T-helper 9 cell (primary cell): ENCODE results near the gene HSPA5.

Experiments
- DNase-seq: peaks from one replicate; pipeline ENCODE4 v3.0.0-alpha.2; 2020

The HSPA5 gene

DNA sequence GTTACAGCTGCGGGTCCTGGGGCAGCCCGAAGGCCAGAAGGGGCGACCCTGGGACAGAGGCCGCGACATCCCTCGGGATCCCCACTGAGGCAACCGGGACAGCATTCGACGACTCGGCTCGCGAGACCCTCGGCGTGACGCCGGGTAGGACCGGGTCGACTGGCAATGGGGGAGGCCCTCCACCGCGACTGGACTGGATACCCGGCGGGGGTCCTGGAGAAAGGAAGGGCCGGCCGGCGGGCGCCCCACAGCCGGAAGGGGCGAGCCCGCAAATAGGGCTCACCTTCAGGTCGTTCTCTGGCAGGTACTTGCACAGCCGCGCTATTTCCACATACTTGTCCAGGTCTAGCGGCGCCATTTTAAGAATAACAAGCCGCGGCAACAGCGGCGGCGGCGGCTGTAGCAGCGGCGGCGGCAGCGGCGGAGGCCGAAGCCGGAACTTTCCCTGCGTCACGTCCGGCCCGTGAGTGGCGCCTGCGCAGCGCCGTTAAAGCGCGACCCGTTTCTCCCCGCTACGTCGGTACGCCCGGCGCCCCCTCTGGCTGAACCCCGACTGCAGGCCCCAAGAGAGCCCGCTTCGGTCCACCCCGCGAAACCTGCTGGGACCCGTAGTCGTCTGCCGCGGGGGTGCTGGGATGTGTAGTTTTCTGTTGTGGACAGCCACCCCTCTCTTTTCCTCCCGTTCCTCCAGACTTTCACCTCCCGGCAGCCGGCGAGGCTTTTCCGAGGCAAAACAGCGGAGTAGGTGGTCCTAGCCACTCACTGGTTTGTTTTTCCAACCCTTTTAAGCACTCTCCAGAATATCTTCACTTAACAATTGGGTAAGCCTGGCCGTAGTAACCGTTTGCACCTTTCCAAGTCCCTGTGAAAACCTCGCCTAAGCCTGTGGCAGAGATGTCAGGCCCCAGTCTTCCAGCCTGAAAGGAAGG, 51.5 kb downstream of the HSPA5 start, which contains the start of gene PPP6C:
Gene PPP6C (minus strand): TSS at position 443 of the 929 bp plus-strand sequence. CDS start 85 bp downstream, at position 358.
- DNase-seq = peak; percentile 96

DNA sequence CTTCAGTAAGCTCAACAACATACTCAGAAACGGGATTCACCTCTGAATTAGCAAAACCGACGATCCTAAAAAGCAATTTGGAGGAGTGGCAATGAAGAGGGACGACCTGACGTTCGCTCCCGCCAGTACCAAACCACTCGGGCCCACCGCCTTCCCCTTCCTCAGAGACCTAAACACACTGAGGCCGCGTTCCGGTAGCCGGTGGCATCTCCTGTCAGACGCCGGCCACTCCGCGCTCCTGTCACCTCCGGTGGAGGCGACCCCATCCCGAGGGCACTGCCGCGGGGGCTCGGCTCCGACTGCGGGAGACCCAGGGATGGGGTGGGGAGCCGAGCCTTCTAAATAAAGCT, 52.2 kb downstream of the HSPA5 start:
- DNase-seq = peak; percentile 36
